ENCODE measurements around the gene NPHP1. TPM values are rescaled to one million over a fixed set of nuclear protein-coding genes. Genes with fewer than 3 reads are reported as not detected.
"Not testable (repeated sequence)": the region's sequence is repeated elsewhere in the genome, so short reads cannot be mapped to it uniquely, and the experiment has no call there.

The NPHP1 gene
- total and polyA plus RNA-seq, 2 donors from 2014 or later: 11.8 to 18.3 TPM

- no peak for TF ChIP-seq CTCF (IDR thresholded peaks at IDR 0.05; ENCODE audit: borderline replicate concordance, extremely low read depth, insufficient read depth)
- Histone ChIP-seq H3K27ac (ENCODE audit: low read depth in 2 of 2, low read length in 2 of 2) (peak overlapping the region; percentile 82 to 85), H3K27me3 (ENCODE audit: control insufficient read depth, insufficient read depth, low read length) (no peaks in the 10 kb centered on the region), H3K4me3 (ENCODE audit: low read length in 3 of 3) (no peak overlapping the region), H3K36me3 (ENCODE audit: control insufficient read depth in 2 of 3, insufficient read depth in 3 of 3, low read length in 3 of 3) (no peaks in the 10 kb centered on the region), H3K4me1 (ENCODE audit: control insufficient read depth in 2 of 3, insufficient read depth in 2 of 3, low read depth in 1 of 3, low read length in 3 of 3) (peaks cover 0 to 21% (median 18%) of the 10 kb centered on the region in 3 donors), H3K9me3 (ENCODE audit: control insufficient read depth in 2 of 3, insufficient read depth in 1 of 3, low read length in 3 of 3) (no peaks in the 10 kb centered on the region), H3K9ac (ENCODE audit: low read length in 3 of 3) (no peak overlapping the region)
- intact Hi-C loops (cut with DNase I): no loop called here
- DNase-seq: peak; percentile 69 to 99 (median 71)
- peak; percentile 72 for FAIRE-seq
These were observed 103.5 kb downstream of the NPHP1 start for GRCh38 chr2:110101280-110101844.

- H3K9ac ChIP-seq (ENCODE audit: low read length in 3 of 3); FAIRE-seq; intact Hi-C loops (cut with DNase I); H3K4me3 ChIP-seq (ENCODE audit: low read length in 3 of 3); H3K36me3 ChIP-seq (ENCODE audit: control insufficient read depth in 2 of 3, insufficient read depth in 3 of 3, low read length in 3 of 3); H3K9me3 ChIP-seq (ENCODE audit: control insufficient read depth in 2 of 3, insufficient read depth in 1 of 3, low read length in 3 of 3); H3K27me3 ChIP-seq (ENCODE audit: control insufficient read depth, insufficient read depth, low read length): not testable (repeated sequence)
- H3K4me1 ChIP-seq (ENCODE audit: control insufficient read depth in 2 of 3, insufficient read depth in 2 of 3, low read depth in 1 of 3, low read length in 3 of 3): peaks cover 0 to 21% (median 18%) of the 10 kb centered on the region in 3 donors
- H3K27ac ChIP-seq (ENCODE audit: low read depth in 2 of 2, low read length in 2 of 2): peak overlapping the region; percentile 0 to 85
- DNase-seq: peak in 2 of 5 donors; percentile 30 to 77
These were observed 103.9 kb downstream of the NPHP1 start for GRCh38 chr2:110100880-110101279.

GRCh38 chr2:110100480-110100879 lies 104.3 kb downstream of the NPHP1 start:
- no peak overlapping the region for H3K9ac ChIP-seq (ENCODE audit: low read length in 3 of 3)
- peaks cover 0 to 21% (median 18%) of the 10 kb centered on the region in 3 donors for H3K4me1 ChIP-seq (ENCODE audit: control insufficient read depth in 2 of 3, insufficient read depth in 2 of 3, low read depth in 1 of 3, low read length in 3 of 3)
- no peaks in the 10 kb centered on the region for H3K27me3 ChIP-seq (ENCODE audit: control insufficient read depth, insufficient read depth, low read length)
- H3K9me3 ChIP-seq (ENCODE audit: control insufficient read depth in 2 of 3, insufficient read depth in 1 of 3, low read length in 3 of 3): no peaks in the 10 kb centered on the region
- H3K36me3 ChIP-seq (ENCODE audit: control insufficient read depth in 2 of 3, insufficient read depth in 3 of 3, low read length in 3 of 3): no peaks in the 10 kb centered on the region
- TF ChIP-seq CTCF (IDR thresholded peaks at IDR 0.05; ENCODE audit: borderline replicate concordance, extremely low read depth, insufficient read depth): no peak
- FAIRE-seq: no peak
- no peak overlapping the region for H3K4me3 ChIP-seq (ENCODE audit: low read length in 3 of 3)
- intact Hi-C loops (cut with DNase I): no loop called here
- no peak overlapping the region for H3K27ac ChIP-seq (ENCODE audit: low read depth in 2 of 2, low read length in 2 of 2)
- no peak for DNase-seq

GRCh38 chr2:110099471-110100225 lies 105.2 kb downstream of the NPHP1 start:
- Histone ChIP-seq H3K9me3 (ENCODE audit: control insufficient read depth in 2 of 3, insufficient read depth in 1 of 3, low read length in 3 of 3) (no peaks in the 10 kb centered on the region), H3K4me1 (ENCODE audit: control insufficient read depth in 2 of 3, insufficient read depth in 2 of 3, low read depth in 1 of 3, low read length in 3 of 3) (peaks cover 0 to 21% (median 18%) of the 10 kb centered on the region in 3 donors), H3K4me3 (ENCODE audit: low read length in 3 of 3) (no peak overlapping the region), H3K27me3 (ENCODE audit: control insufficient read depth, insufficient read depth, low read length) (no peaks in the 10 kb centered on the region), H3K27ac (ENCODE audit: low read depth in 2 of 2, low read length in 2 of 2) (no peak overlapping the region), H3K9ac (ENCODE audit: low read length in 3 of 3) (no peak overlapping the region), H3K36me3 (ENCODE audit: control insufficient read depth in 2 of 3, insufficient read depth in 3 of 3, low read length in 3 of 3) (no peaks in the 10 kb centered on the region)
- DNase-seq: peak in 1 of 5 donors; percentile 20
- FAIRE-seq: no peak
- TF ChIP-seq CTCF (IDR thresholded peaks at IDR 0.05; ENCODE audit: borderline replicate concordance, extremely low read depth, insufficient read depth): no peak
- intact Hi-C loops (cut with DNase I): no loop called here
